Upper lobe of left lung (tissue), 4 donors: ENCODE data around the gene ZNF75A.

Experiments used
- CTCF ChIP-seq, 6 experiments: fragments of 450-650 bp in 4 of 6; fragments of 200-600 bp in 2 of 6; sonication (generic) in 2 of 6; IDR thresholded peaks; one replicate each; pipeline ENCODE4 v1.5.1; 2016 to 2019; ENCODE audit warnings: antibody characterized with exemption in 6 of 6
- EP300 ChIP-seq, 4 donors: sonication (generic); formaldehyde crosslinking; IDR thresholded peaks; one replicate each; pipeline ENCODE4 v1.5.1; 2017; ENCODE audit warnings: antibody characterized with exemption in 4 of 4, control low read depth in 2 of 4
- POLR2A ChIP-seq, 4 donors: fragments of 450-650 bp; IDR thresholded peaks; one replicate each; pipeline ENCODE4 v1.5.1; 2016 to 2017; ENCODE audit warnings: antibody characterized with exemption in 4 of 4, mild to moderate bottlenecking in 2 of 4

- TF ChIP-seq CTCF (IDR thresholded peaks at IDR 0.05) (no peak), EP300 (IDR thresholded peaks at IDR 0.05) (no peak), POLR2A (IDR thresholded peaks at IDR 0.05) (no peak)
These were observed 927 bp upstream of the ZNF75A start for GRCh38 chr16:3304370-3304769.
